ENCODE results near the gene FRY. TPM values are rescaled to one million over a fixed set of nuclear protein-coding genes. Genes with fewer than 3 reads are reported as not detected.

The FRY gene
- total and polyA plus RNA-seq, 9 of the 15 experiments (the other 6 are each of a cell fraction or from before 2014, with no cell fraction given), result 0.03 to 0.31 (median 0.11) TPM; not detected in 3

- TF ChIP-seq E4F1 (CRISPR knock-in tag; IDR thresholded peaks at IDR 0.05; ENCODE audit: borderline replicate concordance), result no peak
- TF ChIP-seq BMI1 (IDR thresholded peaks at IDR 0.05; ENCODE audit: low read length), result no peak
- TF ChIP-seq USF1 (CRISPR knock-in tag; IDR thresholded peaks at IDR 0.05), result no peak
- TF ChIP-seq PML (IDR thresholded peaks at IDR 0.05; ENCODE audit: low read length), result peak; percentile 50; the same call in 1 of the 2 replicates
- no peak for TF ChIP-seq MCM7 (IDR thresholded peaks at IDR 0.05)
- TF ChIP-seq FOXK2 (conservative IDR thresholded peaks at IDR 0.05 in 1 of 2, IDR thresholded peaks at IDR 0.05 in 1 of 2; ENCODE audit: low read depth in 2 of 2), result no peak
- TF ChIP-seq TAF1 (IDR thresholded peaks at IDR 0.05; ENCODE audit: control insufficient read depth, extremely low read depth, insufficient read depth, low read length, severe bottlenecking), result no peak
- TF ChIP-seq ZNF639 (CRISPR knock-in tag; conservative IDR thresholded peaks at IDR 0.05 in 1 of 2, IDR thresholded peaks at IDR 0.05 in 1 of 2), result no peak
- peak; percentile 87 for TF ChIP-seq FOSL1 (tag; conservative IDR thresholded peaks at IDR 0.05)
- peak; percentile 66 for TF ChIP-seq ATF3 (IDR thresholded peaks at IDR 0.05)
- no peak for TF ChIP-seq ATF3 (CRISPR knock-in tag; conservative IDR thresholded peaks at IDR 0.05)
- TF ChIP-seq NONO (IDR thresholded peaks at IDR 0.05; ENCODE audit: low read depth in 2 of 2, low read length in 1 of 2), result 0 out of 4 replicates have a peak, but pooled peaks of 1 of the 2 experiments have one; percentile 13
- TF ChIP-seq PATZ1 (CRISPR knock-in tag; IDR thresholded peaks at IDR 0.05; ENCODE audit: borderline replicate concordance), result no peak
- TF ChIP-seq ZFPM2 (CRISPR knock-in tag; IDR thresholded peaks at IDR 0.05), result no peak
- TF ChIP-seq HINFP (tag; conservative IDR thresholded peaks at IDR 0.05; ENCODE audit: low read depth), result no peak
- TF ChIP-seq MCM2 (IDR thresholded peaks at IDR 0.05; ENCODE audit: low read depth), result peak; percentile 28; the same call in 1 of the 2 replicates
Observed at GRCh38 chr13:32261567-32261966, 230.0 kb downstream of the FRY start (continued).

All from K562 (cell line).